ENCODE results near the gene LRGUK.

Gene LRGUK

DNA sequence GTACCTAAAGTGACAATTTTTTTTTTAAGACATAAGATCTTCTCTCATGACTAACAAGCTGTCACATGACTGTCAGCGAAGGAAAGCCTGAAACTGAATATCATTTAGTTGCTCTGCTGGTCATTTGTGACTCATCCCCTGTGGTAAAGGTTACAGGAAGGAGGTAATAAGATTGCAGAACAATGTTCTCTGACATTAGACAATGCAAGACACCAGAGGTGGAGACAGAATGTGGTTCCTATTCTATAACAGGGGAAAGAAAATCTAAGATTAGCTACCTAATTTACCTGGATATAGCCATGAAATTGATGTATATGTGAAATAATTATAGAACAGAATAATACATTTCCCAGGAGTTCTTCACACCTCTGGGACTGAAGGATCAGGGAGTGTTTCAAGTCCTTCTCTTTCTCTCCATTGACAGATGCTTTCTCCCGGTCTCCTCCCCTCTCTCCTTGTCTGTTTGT is 47.7 kb downstream of the LRGUK start (continued):
- TF ChIP-seq ZNF223 (tag by site-specific recombination; IDR thresholded peaks at IDR 0.05) (no peak), ZNF660 (tag by site-specific recombination; IDR thresholded peaks at IDR 0.05) (0 out of 2 replicates have a peak, but pooled peaks have one; percentile 25), ZNF600 (tag by site-specific recombination; IDR thresholded peaks at IDR 0.05) (peak; percentile 51; the same call in 1 of the 2 replicates), BCL11A (tag by site-specific recombination; IDR thresholded peaks at IDR 0.05; ENCODE audit: low read depth) (0 out of 2 replicates have a peak, but pooled peaks have one; percentile 38), ZNF146 (tag by site-specific recombination; IDR thresholded peaks at IDR 0.05) (no peak), GFI1B (tag by site-specific recombination; IDR thresholded peaks at IDR 0.05) (no peak), ZNF830 (tag by site-specific recombination; IDR thresholded peaks at IDR 0.05; ENCODE audit: low read depth) (no peak)
- TF ChIP-seq, protein P1, sequence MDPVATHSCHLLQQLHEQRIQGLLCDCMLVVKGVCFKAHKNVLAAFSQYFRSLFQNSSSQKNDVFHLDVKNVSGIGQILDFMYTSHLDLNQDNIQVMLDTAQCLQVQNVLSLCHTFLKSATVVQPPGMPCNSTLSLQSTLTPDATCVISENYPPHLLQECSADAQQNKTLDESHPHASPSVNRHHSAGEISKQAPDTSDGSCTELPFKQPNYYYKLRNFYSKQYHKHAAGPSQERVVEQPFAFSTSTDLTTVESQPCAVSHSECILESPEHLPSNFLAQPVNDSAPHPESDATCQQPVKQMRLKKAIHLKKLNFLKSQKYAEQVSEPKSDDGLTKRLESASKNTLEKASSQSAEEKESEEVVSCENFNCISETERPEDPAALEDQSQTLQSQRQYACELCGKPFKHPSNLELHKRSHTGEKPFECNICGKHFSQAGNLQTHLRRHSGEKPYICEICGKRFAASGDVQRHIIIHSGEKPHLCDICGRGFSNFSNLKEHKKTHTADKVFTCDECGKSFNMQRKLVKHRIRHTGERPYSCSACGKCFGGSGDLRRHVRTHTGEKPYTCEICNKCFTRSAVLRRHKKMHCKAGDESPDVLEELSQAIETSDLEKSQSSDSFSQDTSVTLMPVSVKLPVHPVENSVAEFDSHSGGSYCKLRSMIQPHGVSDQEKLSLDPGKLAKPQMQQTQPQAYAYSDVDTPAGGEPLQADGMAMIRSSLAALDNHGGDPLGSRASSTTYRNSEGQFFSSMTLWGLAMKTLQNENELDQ (tag by site-specific recombination; IDR thresholded peaks at IDR 0.05; ENCODE audit: low read depth): no peak
- TF ChIP-seq, protein P2, sequence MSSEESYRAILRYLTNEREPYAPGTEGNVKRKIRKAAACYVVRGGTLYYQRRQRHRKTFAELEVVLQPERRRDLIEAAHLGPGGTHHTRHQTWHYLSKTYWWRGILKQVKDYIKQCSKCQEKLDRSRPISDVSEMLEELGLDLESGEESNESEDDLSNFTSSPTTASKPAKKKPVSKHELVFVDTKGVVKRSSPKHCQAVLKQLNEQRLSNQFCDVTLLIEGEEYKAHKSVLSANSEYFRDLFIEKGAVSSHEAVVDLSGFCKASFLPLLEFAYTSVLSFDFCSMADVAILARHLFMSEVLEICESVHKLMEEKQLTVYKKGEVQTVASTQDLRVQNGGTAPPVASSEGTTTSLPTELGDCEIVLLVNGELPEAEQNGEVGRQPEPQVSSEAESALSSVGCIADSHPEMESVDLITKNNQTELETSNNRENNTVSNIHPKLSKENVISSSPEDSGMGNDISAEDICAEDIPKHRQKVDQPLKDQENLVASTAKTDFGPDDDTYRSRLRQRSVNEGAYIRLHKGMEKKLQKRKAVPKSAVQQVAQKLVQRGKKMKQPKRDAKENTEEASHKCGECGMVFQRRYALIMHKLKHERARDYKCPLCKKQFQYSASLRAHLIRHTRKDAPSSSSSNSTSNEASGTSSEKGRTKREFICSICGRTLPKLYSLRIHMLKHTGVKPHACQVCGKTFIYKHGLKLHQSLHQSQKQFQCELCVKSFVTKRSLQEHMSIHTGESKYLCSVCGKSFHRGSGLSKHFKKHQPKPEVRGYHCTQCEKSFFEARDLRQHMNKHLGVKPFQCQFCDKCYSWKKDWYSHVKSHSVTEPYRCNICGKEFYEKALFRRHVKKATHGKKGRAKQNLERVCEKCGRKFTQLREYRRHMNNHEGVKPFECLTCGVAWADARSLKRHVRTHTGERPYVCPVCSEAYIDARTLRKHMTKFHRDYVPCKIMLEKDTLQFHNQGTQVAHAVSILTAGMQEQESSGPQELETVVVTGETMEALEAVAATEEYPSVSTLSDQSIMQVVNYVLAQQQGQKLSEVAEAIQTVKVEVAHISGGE (tag by site-specific recombination; conservative IDR thresholded peaks at IDR 0.05; ENCODE audit: low read depth): no peak
- TF ChIP-seq, protein P3, sequence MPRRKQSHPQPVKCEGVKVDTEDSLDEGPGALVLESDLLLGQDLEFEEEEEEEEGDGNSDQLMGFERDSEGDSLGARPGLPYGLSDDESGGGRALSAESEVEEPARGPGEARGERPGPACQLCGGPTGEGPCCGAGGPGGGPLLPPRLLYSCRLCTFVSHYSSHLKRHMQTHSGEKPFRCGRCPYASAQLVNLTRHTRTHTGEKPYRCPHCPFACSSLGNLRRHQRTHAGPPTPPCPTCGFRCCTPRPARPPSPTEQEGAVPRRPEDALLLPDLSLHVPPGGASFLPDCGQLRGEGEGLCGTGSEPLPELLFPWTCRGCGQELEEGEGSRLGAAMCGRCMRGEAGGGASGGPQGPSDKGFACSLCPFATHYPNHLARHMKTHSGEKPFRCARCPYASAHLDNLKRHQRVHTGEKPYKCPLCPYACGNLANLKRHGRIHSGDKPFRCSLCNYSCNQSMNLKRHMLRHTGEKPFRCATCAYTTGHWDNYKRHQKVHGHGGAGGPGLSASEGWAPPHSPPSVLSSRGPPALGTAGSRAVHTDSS (tag by site-specific recombination; IDR thresholded peaks at IDR 0.05): no peak
- TF ChIP-seq, protein P4, sequence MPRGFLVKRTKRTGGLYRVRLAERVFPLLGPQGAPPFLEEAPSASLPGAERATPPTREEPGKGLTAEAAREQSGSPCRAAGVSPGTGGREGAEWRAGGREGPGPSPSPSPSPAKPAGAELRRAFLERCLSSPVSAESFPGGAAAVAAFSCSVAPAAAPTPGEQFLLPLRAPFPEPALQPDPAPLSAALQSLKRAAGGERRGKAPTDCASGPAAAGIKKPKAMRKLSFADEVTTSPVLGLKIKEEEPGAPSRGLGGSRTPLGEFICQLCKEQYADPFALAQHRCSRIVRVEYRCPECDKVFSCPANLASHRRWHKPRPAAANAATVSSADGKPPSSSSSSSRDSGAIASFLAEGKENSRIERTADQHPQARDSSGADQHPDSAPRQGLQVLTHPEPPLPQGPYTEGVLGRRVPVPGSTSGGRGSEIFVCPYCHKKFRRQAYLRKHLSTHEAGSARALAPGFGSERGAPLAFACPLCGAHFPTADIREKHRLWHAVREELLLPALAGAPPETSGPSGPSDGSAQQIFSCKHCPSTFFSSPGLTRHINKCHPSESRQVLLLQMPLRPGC (tag by site-specific recombination; IDR thresholded peaks at IDR 0.05): no peak

DNA sequence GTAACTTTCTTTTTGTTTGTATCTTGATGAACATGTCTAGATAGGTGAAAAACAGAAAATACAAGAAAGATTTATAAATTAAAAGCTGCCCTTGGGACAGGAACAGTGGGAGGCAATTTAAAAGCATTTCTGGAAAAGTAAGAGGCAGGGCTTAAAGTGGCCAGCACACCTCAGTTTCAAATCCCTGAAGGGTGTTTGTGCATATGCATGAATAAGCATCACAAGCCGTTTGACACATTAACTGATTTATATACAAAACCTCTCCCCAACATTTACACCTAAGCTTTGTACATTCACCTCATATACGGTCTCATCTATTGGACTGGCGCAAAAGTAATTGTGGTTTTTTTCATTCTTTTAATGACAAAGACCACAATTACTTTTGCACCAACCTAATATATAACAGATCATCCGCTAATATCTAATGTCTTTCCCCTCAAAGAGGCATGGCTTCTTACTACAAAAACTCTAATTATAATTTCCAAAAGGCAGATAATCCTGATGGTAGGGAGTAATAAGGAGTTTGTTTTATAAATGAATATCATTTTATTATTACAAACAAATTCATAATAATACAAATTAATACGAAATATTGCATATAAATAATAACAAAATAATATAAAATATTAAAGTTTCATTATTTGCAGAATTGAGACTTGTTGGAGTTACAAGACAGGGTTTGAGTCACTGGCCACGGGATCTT is 48.3 kb downstream of the LRGUK start:
- CTCF ChIA-PET: interaction anchor here (0.6 to 1.6 kb wide), 2 partner anchors 35 to 39 kb away, joined by 3 to 8 read pairs; no protein-coding TSS in a partner anchor
- Histone ChIP-seq H3K4me3 (ENCODE audit: low read depth, low read length) (no peak overlapping the region), H3K36me3 (ENCODE audit: control insufficient read depth in 2 of 2, insufficient read depth in 1 of 2, low read length in 2 of 2) (no peaks in the 10 kb centered on the region), H3K27ac (ENCODE audit: extremely low read depth, low read depth, low read length) (no peak overlapping the region), H3K9me3 (ENCODE audit: control insufficient read depth, insufficient read depth, low read depth, low read length) (no peaks in the 10 kb centered on the region), H3K4me1 (ENCODE audit: control insufficient read depth, insufficient read depth, low read length) (no peaks in the 10 kb centered on the region)
- TF ChIP-seq ZNF776 (tag by site-specific recombination; IDR thresholded peaks at IDR 0.05; ENCODE audit: borderline replicate concordance) (no peak), IKZF3 (tag by site-specific recombination; IDR thresholded peaks at IDR 0.05) (no peak), ZNF530 (tag by site-specific recombination; IDR thresholded peaks at IDR 0.05; ENCODE audit: low read depth) (no peak), ZNF501 (tag by site-specific recombination; IDR thresholded peaks at IDR 0.05) (no peak), ZNF610 (tag by site-specific recombination; IDR thresholded peaks at IDR 0.05; ENCODE audit: borderline replicate concordance) (no peak)
- TF ChIP-seq, protein P5, sequence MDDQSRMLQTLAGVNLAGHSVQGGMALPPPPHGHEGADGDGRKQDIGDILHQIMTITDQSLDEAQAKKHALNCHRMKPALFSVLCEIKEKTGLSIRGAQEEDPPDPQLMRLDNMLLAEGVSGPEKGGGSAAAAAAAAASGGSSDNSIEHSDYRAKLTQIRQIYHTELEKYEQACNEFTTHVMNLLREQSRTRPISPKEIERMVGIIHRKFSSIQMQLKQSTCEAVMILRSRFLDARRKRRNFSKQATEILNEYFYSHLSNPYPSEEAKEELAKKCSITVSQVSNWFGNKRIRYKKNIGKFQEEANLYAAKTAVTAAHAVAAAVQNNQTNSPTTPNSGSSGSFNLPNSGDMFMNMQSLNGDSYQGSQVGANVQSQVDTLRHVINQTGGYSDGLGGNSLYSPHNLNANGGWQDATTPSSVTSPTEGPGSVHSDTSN (CRISPR knock-in tag; IDR thresholded peaks at IDR 0.05): no peak
- TF ChIP-seq, protein P6, sequence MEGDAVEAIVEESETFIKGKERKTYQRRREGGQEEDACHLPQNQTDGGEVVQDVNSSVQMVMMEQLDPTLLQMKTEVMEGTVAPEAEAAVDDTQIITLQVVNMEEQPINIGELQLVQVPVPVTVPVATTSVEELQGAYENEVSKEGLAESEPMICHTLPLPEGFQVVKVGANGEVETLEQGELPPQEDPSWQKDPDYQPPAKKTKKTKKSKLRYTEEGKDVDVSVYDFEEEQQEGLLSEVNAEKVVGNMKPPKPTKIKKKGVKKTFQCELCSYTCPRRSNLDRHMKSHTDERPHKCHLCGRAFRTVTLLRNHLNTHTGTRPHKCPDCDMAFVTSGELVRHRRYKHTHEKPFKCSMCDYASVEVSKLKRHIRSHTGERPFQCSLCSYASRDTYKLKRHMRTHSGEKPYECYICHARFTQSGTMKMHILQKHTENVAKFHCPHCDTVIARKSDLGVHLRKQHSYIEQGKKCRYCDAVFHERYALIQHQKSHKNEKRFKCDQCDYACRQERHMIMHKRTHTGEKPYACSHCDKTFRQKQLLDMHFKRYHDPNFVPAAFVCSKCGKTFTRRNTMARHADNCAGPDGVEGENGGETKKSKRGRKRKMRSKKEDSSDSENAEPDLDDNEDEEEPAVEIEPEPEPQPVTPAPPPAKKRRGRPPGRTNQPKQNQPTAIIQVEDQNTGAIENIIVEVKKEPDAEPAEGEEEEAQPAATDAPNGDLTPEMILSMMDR (tag by site-specific recombination; IDR thresholded peaks at IDR 0.05): no peak
- POLR2A ChIA-PET: no interaction called here

Data from HEK293 (cell line).